Stimulated activated CD8-positive, alpha-beta memory T cell treated with anti-CD3 and anti-CD28 coated beads, Interleukin-4, amount 100 ng/mL, for 24 hours (primary cell): Measurements from ENCODE around the gene SLC25A44.
"Not testable (repeated sequence)": the region's sequence is repeated elsewhere in the genome, so short reads cannot be mapped to it uniquely, and the experiment has no call there.

Source experiments
- DNase-seq: peaks from one replicate; pipeline ENCODE4 v3.0.0-alpha.2; 2020; ENCODE audit warnings: low read depth

The SLC25A44 gene

DNA sequence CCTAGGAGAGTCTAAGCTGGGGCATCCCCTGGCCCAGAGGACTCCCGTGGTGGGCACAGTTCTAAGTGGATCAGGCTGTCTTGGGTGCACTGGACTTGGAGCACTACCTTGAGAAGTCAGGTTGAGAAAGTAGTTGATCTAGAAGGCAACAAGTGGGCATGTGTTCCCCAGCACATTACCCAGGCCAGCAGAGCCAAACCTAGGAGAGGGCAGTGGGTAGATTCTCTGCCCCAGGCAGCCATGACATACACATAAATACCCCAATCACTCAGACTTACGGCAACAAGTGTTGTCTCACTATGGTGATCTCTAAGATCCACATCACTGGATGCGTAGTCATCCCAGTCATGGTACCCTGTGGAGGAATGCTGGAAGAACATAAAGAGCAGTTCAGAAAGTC lies 17.3 kb downstream of the SLC25A44 start:
- no peak for DNase-seq

DNA sequence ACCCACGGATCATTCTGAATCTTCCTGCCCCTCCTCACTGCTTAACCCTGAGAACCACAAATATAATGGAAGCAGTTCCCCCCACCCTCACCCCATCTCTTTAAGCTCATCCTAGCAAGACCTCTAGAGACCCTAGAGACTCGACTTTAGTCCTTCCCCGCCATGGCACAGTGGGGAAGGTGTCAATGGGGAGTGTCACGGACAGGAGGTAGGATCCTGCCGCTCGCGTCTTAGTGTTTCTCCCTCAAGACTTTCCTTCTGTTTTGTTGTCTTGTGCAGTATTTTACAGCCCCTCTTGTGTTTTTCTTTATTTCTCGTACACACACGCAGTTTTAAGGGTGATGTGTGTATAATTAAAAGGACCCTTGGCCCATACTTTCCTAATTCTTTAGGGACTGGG lies 18.2 kb downstream of the SLC25A44 start:
- no peak for DNase-seq

DNA sequence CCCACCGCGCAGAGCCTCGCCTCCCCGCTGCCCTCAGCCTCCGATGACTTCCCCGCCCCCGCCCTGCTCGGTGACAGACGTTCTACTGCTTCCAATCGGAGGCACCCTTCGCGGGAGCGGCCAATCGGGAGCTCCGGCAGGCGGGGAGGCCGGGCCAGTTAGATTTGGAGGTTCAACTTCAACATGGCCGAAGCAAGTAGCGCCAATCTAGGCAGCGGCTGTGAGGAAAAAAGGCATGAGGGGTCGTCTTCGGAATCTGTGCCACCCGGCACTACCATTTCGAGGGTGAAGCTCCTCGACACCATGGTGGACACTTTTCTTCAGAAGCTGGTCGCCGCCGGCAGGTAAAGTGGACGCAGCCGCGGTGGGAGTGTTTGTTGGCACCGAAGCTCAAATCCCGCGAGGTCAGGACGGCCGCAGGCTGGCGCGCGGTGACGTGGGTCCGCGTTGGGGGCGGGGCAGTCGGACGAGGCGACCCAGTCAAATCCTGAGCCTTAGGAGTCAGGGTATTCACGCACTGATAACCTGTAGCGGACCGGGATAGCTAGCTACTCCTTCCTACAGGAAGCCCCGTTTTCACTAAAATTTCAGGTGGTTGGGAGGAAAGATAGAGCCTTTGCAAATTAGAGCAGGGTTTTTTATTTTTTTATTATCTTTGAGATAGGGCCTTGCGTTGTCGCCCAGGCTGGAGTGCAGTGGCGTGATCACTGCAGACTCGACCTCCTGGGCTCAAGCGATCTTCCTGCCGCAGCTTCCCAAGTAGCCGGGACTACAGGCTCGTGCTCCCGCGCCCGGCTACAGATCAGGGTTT lies 19.1 kb downstream of the SLC25A44 start, which contains the start of gene PMF1:
PMF1 (plus strand) TSS at position 175 of the 811 bp plus-strand sequence; CDS start at position 184, 9 bp downstream.
- DNase-seq: peak; percentile 95

DNA sequence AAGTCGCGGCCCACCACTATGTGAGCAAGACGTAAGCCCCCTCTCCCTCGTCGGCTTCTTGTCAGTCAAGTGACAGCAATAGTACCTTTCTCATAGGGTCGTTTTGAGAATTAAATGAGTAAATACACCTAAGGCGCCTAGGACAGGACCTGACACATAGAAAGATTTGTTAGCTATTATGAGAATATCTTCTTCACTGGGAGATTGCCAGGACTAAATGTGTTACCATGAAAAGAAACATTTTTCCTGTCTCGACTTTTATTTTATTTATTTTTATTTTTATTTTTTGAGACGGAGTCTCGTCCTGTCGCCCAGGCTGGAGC lies 19.7 kb downstream of the SLC25A44 start:
- DNase-seq: no peak

DNA sequence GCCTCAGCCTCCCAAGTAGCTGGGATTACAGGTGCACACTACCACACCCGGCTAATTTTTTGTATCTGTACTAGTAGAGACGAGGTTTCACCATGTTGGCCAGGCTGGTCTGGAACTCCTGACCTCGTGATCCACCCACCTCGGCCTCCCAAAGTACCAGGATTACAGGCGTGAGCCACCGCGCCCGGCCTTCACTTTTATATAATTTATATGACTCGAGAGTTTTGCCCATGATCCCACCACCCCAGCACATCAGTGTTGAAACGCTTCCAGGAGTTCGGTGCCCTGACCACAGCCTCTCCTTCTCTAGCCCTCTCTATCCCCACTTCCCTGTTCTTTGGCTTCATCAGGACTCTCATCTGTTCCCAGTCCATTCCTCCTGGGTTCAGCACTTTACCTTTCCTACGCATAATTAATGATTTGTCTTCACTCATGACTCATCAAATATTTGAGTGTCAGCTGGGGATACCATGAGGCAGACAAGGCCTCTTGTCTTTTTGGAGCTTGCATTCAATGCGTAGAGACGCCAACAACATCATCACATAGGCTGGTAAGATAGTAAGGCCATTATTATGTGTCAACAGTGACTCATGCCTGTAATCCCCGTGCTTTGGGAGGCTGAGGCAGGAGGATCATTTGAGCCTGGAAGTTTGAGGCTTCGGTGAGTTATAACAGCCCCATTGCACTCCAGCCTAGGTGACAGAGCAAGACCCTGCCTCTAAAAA lies 20.3 kb downstream of the SLC25A44 start:
- no peak for DNase-seq

DNA sequence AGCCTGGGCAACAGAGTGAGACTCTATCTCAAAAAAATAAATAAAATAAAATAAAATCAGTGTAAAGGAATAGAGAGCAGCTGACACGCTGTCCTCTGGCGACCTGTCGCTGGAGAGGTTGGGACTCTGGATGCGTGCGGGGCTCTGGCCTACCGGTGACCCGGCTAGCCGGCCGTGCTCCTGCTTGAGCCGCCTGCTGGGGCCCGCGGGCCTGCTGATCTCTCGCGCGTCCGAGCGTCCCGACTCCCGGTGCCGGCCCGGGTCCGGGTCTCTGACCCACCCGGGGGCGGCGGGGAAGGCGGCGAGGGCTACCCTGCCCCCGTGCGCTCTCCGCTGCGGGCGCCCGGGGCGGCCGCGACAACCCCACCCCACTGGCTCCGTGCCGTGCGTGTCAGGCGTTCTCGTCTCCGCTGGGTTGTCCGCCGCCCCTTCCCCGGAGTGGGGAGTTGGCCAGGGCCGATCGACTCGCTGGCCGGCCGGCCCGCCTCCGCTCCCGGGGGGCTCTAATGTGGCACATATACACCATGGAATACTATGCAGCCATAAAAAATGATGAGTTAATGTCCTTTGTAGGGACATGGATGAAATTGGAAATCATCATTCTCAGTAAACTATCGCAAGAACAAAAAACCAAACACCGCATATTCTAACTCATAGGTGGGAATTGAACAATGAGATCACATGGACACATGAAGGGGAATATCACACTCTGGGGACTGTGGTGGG lies 22.6 kb downstream of the SLC25A44 start:
- DNase-seq: not testable (repeated sequence)

DNA sequence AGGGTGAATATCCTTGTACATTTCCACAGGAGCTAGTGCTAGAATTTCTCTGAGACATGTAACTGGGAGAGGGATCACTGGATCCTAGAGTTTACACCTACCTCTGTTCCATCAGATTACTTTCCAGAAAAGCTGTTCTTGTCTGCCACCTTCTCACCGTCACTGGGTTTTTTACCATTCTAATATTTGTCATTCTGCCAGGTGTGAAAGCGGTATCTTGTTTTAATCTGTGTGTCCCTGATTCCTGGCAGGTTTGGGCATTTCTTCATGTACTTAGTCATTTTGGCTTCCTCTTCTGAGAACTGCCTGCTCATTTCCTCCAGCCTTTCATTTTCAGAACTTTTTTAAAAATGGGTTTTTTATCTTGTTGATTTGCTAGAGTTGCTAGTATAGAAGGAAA lies 24.0 kb downstream of the SLC25A44 start:
- DNase-seq: no peak

DNA sequence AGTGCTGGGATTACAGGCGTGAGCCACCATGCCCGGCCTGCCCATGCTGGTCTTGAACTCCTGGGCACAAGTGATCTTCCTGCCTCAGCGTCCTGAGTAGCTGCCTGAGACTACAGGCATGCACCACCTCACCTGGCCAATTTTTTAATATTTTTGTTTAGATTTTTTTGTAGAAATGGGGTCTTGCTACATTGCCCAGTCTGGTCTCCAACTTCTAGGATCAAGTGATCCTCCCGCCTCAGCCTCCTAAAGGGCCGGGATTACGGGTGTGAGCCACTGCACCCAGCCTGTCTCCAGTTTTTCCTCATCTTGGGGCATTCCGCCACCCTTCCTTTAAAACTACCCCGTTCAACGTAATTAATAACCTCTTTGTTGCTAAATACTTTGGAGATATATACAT lies 26.3 kb downstream of the SLC25A44 start:
- DNase-seq: no peak

DNA sequence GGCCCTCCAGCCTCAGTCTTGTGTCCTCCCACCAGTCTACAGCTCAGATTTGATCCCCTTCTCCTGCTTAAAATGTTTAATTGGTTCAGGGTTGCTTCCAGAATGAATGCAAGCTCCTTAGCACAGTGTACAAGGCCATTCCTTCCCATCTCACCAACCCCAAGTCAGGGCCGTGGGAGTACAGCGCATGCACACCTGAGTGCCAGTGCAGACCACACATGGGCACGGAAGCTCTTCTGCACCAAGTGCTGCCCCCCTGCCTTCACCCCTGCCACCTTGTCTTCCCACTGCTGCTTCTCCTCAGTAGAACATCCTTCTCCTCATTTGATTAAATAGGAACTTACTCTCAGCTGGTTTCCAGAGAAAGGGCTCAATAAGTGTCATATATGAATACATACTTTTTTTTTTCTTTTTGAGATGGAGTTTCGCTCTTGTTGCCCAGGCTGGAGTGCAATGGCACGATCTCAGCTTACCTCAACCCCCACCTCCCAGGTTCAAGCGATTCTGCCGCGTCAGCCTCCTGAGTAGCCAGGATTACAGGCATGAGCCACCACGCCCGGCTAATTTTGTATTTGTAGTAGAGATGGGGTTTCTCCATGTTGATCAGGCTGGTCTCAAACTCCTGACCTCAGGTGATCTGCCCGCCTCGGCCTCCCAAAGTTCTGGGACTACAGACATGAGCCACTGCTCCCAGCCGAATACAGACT lies 28.2 kb downstream of the SLC25A44 start:
- no peak for DNase-seq

DNA sequence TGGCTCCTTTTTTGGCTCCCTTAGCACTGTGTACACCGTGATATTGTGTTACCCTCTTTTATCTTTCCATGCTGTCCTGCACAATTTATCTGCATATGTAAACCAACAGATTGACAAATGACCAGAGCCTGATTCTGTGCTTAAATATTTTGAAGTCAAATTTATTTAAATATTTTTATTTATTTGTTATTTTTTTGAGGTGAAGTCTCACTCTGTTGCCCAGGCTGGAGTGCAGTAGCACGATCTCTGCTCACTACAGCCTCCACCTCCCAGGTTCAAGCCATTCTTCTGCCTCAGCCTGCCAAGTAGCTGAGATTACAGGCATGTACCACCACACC lies 31.7 kb downstream of the SLC25A44 start:
- DNase-seq: no peak

DNA sequence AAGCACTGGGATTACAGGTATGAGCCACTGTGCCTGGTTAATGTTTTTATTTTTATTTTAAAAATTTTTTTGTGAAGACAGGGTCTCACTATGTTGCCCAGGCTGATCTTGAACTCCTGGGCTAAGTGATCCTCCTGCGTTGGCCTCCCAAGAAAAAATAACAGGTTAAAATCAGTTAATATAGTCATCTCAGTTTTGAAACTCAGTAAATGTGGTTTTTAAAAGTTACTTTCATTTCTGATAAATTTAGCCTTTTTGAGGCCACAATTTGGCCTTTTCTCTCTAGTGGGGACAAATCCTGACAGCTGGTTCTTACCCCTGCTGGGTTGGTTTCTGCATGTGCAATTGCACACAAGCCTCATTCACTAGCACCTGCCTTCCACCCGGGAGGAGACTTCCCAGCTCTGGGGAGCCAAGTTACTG lies 32.2 kb downstream of the SLC25A44 start:
- no peak for DNase-seq

DNA sequence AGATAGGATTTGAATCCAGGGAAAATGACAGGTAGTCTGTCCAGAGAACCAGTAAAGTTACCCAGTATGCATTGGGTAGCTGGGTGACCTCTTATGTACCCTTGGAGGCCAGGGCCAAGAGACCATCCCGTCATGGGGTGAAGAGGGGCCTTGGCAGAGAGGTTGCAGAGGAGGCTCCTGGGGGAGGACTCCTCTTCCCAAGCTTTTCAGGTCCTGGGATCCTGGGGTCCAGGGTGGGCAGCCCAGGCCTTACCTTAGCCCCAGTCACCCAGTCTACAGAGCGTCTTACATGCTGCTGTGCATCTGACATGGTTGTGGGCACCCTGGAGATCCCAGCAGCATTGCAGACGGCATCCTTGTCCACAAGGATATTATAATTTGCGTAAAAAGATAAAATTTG lies 32.9 kb downstream of the SLC25A44 start:
- DNase-seq: no peak

DNA sequence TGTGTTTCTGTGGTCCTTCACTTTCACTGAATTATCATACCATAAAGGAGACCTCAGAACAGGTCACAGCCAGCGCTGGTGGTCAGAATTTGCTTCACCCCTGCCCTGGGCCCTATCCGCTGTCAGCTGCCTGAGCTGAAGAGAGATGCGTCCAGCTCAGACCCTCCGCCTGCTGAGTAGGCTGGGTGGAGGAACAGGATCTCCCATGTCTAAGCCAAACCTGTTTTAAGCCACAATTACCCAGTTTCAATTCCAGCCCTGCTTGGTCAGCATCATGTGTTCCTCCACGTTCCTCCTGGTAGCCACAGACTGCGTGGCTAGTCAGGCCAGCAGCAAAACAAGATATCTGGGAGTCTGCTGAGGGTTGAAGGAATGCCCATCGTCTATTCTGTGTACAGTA lies 34.6 kb downstream of the SLC25A44 start:
- no peak for DNase-seq

DNA sequence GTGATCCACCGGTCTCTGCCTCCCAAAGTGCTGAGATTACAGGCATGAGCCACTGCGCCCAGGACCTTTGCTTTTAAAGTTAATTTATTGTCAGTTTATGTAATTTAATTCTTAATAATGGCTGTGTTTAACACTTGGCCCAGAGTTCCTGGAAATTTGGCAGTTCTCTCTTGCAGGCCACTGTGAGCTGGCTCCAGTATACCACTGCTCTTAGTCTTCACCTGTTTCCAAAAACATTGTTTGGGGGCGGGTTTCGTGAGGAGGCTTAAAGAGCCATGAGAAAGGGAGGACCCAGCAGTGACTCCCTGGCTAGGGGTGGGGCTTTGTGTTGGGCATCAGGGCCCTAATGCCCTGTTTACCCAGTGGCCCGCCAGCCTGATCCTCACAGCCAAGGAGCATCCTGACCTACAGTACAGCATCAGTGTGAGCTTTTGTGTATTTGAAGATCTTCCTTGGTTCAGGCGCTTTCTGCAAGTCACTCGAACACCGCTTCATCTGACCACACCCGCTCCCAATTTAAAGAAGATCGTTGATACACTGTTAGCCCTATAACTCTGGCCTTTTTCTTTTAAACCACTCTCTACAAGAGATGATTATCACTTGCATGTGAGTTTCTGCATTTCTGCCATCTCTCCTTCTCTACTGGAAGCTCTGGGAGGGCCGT lies 36.0 kb downstream of the SLC25A44 start:
- DNase-seq: no peak

DNA sequence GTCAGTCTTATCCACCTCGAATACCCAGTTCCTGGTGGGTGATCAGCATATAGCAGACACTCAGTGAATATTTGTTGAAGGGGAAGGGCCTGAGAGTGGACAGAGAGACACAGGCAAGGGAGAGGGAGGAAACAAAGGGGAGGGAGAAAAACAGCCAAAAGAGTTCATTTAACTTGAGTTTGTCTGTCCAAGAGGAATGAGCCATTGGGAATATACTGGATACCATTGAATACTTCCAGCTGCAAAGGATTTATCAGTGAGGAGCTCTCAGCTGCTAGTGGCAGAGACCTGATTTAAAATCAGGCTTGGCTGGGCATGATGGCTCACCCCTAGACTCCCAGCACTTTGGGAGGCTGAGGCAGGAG lies 36.6 kb downstream of the SLC25A44 start:
- DNase-seq: no peak

DNA sequence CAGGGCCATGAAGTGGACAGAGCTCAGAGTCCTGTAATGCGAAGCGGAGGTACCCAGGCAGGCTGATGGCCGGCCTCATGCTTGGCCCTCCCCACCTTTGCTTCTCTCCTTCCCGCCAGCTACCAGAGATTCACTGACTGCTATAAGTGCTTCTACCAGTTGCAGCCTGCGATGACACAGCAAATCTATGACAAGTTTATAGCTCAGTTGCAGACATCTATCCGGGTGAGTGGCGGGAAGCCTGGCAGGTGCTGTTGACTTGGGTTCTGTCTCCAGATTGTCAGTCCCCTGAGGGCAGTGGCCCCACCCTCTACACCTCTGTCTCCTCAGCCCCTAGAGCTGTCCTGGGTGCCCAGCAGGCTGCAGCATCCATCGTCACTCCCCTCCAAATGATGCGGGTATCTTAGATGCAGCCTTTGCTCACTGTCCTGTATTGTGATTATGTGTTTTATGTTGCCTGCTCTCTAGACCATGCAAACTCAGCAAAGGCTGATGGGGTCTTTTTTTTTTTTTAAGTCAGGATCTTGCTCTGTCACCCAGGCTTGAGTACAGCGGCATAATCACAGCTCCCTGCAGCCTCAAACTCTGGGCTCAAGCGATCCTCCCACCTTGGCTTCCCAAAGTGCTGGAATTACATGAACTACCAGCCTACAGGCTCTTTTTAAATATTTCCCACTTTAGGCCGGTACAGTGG lies 38.4 kb downstream of the SLC25A44 start:
- no peak for DNase-seq

DNA sequence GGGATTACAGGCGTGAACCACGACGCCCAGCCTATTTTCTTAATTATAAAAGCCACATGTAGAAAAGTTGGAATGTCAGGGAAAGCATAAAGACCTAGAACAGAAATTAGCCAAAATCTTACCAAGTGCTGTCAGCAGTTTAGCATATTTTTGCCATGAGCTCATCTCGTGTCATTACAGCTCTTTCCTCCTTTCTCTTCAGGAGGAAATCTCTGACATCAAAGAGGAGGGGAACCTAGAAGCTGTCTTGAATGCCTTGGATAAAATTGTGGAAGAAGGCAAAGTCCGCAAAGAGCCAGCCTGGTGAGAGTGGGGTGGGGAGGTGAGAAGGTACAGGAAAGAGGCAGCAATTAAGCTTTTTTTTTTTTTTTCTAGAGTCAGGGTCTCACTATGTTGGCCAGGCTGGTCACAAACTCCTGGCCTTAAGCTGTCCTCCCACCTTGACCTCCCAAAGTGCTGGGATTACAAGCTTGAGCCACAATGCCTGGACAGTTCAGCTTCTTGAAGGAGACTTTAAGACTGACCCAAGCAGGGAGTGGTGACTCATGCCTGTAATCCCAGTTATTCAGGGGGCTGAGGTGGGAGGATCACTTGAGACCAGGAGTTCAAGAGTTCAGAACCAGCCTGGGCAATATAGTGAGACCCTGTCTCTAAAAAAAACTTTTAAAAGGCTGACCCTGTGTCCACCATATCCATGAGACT lies 39.7 kb downstream of the SLC25A44 start:
- no peak for DNase-seq

DNA sequence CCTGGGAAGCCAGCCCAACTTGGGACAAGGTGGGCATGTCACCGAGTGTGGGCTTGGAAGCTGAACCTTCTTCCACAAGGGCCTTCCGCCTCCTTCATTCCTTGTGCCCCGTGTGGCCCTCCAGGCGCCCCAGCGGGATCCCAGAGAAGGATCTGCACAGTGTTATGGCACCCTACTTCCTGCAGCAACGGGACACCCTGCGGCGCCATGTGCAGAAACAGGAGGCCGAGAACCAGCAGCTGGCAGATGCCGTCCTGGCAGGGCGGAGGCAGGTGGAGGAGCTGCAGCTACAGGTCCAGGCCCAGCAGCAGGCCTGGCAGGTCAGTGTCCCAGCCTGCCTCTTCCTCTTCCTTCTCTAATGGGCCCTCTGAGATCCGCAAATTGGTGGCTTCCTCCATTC lies 42.3 kb downstream of the SLC25A44 start:
- DNase-seq: no peak

DNA sequence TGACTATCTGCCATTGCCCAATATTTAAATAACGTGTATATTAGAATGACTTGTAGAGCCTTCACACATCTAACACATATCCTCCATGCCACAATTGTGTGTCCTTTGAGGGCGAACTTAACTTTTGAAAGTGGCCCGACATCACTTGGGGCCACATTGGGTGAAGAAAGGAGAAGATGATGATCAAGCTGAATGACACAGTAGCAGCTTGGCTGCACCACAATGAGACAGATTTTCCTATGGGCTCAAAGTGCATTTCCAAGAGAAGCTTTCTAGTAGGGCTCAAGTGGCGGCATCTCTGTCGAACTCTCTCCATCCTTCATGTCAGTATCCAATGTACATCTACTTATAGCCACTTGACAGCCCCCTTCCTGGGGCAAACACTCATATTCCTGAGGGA lies 44.3 kb downstream of the SLC25A44 start:
- DNase-seq: no peak

DNA sequence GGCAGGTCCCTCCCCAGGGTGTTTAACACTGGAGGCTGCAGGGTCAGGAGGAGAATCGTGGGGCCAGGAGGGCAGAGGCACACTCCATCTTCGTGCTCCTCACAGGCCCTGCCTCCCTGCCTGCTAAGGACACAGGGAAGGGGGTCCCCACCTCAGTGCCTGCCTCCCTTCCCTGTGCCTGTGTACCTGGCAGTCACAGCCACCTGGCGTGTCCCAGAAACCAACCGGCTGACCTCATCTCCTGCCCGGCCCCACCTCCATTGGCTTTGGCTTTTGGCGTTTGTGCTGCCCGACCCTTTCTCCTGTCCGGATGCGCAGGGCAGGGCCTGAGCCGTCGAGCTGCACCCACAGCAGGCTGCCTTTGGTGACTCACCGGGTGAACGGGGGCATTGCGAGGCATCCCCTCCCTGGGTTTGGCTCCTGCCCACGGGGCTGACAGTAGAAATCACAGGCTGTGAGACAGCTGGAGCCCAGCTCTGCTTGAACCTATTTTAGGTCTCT lies 47.5 kb downstream of the SLC25A44 start:
- no peak for DNase-seq

DNA sequence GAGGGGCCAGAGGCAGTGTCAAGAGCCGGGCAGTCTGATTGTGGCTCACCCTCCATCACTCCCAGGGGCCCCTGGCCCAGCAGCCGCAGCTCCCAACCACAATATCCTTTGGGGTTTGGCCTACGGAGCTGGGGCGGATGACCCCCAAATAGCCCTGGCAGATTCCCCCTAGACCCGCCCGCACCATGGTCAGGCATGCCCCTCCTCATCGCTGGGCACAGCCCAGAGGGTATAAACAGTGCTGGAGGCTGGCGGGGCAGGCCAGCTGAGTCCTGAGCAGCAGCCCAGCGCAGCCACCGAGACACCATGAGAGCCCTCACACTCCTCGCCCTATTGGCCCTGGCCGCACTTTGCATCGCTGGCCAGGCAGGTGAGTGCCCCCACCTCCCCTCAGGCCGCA lies 48.0 kb downstream of the SLC25A44 start, which contains the start of gene BGLAP:
BGLAP (plus strand) TSS at position 259 of the 400 bp plus-strand sequence; CDS start at position 307, 48 bp downstream.
- DNase-seq: no peak
